LNCAP (cell line): ENCODE results near the gene KCNQ5.

Experiments used
- CTCF ChIP-seq: fragments of 450-650 bp; IDR thresholded peaks from 2 replicates; pipeline ENCODE4 v1.5.1; 2017; ENCODE audit warnings: mild to moderate bottlenecking

Gene KCNQ5

DNA sequence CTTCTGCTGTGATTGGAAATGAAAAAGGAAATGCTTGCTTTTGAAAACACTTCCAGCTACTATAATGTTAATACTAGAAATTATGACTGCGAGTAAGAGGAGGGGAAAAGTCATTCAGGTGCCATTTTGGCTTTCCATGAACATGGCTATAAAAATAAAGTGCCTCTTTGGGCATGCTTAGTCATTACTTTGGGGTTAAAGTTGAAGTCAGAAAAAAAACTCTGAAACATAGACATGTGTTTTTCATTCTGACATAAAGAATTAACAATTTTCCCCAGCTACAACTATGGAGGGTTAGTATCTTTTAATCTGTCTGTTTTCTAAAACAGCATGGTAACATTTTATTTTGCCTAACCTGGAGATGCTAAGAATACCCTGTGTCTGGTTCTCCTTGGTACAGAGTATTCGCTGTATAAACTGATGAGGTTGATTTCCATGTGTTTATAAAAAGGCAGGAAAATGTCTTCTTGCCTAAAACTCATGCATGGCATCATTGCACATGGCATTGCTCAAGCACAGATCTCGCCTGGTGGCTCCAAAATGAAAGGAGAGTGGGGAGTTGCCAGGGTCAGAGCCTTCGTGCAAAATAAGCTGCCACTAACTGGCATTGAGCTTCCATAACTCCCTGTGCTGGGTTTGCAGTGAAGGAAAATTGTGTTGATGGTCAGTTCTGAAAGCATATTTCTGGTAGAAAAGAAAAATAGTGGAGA, 188.9 kb downstream of the KCNQ5 start:
- TF ChIP-seq CTCF = no peak

DNA sequence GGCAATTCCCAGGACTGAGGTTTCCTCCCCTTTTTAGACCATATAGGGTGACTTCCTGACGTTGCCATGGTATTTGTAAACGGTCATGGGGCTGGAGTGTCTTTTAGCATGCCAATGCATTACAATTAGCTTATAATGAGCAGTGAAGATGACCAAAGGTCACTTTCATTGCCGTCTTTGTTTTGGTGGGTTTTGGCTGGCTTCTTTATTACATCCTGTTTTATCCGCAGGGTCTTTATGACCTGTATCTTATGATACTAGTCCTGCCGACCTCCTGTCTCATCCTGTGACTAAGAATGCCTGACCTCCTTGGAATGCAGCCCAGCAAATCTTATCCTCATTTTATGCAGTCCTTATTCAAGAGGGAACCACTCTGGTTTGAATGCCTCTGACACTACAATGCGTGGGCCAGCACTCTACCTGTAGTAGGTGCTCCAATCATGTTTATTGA, 190.1 kb downstream of the KCNQ5 start:
- no peak for TF ChIP-seq CTCF

DNA sequence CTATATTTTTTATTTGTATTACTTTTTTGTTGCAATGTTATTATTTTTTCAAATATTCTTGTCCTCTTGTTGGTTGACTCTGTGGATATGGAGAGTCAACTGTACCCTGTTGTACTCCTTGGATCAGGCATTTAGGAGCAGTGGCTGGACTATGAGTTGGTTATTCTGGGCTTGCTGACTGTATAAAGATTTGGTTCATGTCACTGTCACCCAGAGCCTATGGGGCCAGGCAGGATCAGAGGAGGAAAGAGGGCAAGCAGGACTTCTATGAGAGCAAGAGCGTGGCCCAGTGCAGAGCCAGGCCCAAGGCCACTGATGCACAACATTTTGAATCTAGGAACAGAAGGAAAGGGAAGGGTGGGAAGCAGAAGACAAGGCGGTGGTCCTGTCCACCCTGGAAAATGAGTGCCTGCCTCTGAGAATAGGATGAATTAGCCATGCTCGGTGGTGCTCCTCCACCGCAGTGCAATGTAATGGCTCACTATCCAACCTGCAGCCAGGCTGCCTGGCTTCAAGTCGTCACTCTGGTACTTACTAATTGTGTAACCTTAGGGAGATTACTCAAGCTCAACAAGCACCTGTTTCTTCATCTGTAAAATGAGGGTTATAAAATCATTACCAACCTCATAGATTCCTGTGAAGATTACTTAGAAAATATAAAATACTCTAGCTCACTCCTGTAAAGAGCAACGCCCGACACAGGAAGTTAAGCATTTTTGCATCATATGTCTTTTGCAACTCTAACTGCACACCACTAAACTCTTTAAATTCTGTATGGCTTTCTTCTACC, 192.1 kb downstream of the KCNQ5 start:
- no peak for TF ChIP-seq CTCF

DNA sequence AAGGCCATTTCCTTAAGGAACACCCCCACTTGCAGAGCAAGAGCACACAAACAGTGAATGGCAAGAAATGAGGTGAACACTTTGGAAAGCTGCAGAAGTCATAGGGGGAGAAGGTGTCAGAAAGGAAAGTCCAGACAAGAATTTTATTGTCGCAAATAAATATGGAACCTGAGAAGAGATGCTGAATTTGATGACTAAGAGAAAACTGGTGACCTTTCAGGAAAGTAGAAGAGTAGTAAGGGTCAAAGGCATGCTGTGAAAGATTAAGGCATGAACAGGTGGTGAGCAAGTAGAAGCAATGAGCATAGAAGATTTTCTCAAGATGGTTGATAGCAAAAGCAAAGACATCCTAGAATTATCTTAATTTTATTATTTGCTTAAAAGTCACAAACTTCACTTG, 194.2 kb downstream of the KCNQ5 start:
- TF ChIP-seq CTCF = no peak

DNA sequence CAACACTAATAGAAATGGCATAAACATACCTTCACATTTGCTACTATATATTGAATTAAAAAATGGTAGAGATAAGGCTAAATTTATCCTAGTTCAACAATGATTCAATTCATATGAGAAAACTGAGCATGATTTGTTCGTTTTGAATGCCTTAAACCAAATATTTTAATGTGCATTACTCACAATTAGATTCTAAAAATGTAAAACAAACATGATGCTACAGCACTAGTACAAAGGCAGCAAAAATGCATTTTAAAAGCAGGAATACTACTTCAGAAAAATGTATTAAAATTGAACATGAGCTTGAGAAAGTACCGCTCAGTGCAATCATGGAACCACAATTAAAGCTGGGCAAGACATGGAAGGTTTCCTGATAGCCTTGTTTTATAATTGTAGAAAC, 195.3 kb downstream of the KCNQ5 start:
- no peak for TF ChIP-seq CTCF

DNA sequence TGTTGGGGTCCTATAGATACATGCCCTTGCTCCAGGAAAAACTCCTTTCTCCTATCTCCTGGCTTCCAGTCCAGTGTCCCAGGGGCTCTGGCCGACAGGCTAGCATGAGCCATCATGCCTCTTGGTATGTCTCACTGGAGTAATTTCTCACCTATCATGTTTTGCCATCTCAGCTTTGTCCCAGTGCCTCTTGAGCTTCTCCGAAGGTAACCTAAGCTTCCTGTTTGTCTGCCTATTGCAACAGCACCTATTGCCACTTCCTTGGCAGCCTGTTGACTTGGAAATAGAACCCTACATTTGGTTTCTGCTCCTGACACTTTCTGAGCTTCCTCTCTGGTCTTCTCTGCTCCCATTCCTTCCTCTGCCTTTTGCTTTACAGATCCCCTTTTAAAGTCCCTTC, 197.7 kb downstream of the KCNQ5 start:
- TF ChIP-seq CTCF = no peak

- no peak for TF ChIP-seq CTCF
These were observed 198.3 kb downstream of the KCNQ5 start for GRCh38 chr6:72820153-72820552.
